HEK293 (cell line): Measurements from ENCODE around the gene CEP104.
A peak's percentile ranks its signal among the peaks of the same experiment; 100 is the strongest.

Experiments used
- CTCF ChIA-PET: fragments of 350-600 bp; formaldehyde crosslinking; extraction: SDS; loops from one replicate; lab custom pipeline; 2021; ENCODE audit warnings: antibody characterized with exemption; lab: Yijun Ruan, JAX
- POLR2A ChIA-PET: fragments of 300-600 bp; formaldehyde crosslinking; extraction: SDS; loops from one replicate; lab custom pipeline; 2020; ENCODE audit warnings: antibody characterized with exemption, inconsistent platforms; lab: Yijun Ruan, JAX
- H3K27ac ChIP-seq: fragments of 200-500 bp; sonication (Bioruptor generic); 2 replicates; pipeline ENCODE4 v1.5.1; 2014; ENCODE audit warnings: low read depth, low read length, control low read depth, inconsistent platforms; ENCODE audit errors: extremely low read depth
- H3K36me3 ChIP-seq, 2 experiments: fragments of 200-500 bp in 1 of 2; sonication (Bioruptor generic) in 1 of 2; 1 replicate in 1 of 2; 2 replicates in 1 of 2; pipeline ENCODE4 v1.5.1; 2014 to 2017; ENCODE audit warnings: inconsistent platforms in 2 of 2, low read length in 2 of 2; ENCODE audit not compliant: control insufficient read depth in 2 of 2, insufficient read depth in 1 of 2
- H3K4me1 ChIP-seq: fragments of 200-500 bp; sonication (Bioruptor generic); 2 replicates; pipeline ENCODE4 v1.5.1; 2014; ENCODE audit warnings: mild to moderate bottlenecking, low read length, inconsistent platforms; ENCODE audit not compliant: control insufficient read depth, insufficient read depth
- H3K4me3 ChIP-seq: 2 replicates; pipeline ENCODE4 v1.5.1; 2011; ENCODE audit warnings: low read depth, mild to moderate bottlenecking, control low read depth, low read length, moderate library complexity
- H3K9me3 ChIP-seq: fragments of 200-500 bp; sonication (Bioruptor generic); 2 replicates; pipeline ENCODE4 v1.5.1; 2014; ENCODE audit warnings: low read depth, low read length, inconsistent platforms; ENCODE audit not compliant: control insufficient read depth, insufficient read depth
- EGR2 ChIP-seq: fragments of 450-650 bp; formaldehyde crosslinking; IDR thresholded peaks from 2 replicates; pipeline ENCODE4 v1.5.1; 2016; ENCODE audit warnings: low read depth, missing biosample characterization, missing genetic modification characterization
- ELK4 ChIP-seq: IDR thresholded peaks from 2 replicates; pipeline ENCODE4 v1.6.1; 2011; ENCODE audit warnings: mild to moderate bottlenecking, low read depth, low read length, borderline replicate concordance
- GLIS1 ChIP-seq: fragments of 450-650 bp; formaldehyde crosslinking; IDR thresholded peaks from 2 replicates; pipeline ENCODE4 v1.5.1; 2016; ENCODE audit warnings: missing biosample characterization, missing genetic modification characterization
- GLIS2 ChIP-seq: fragments of 450-650 bp; formaldehyde crosslinking; IDR thresholded peaks from 2 replicates; pipeline ENCODE4 v1.5.1; 2016; ENCODE audit warnings: missing biosample characterization, missing genetic modification characterization
- SP2 ChIP-seq: fragments of 450-650 bp; formaldehyde crosslinking; IDR thresholded peaks from 2 replicates; pipeline ENCODE4 v1.5.1; 2016; ENCODE audit warnings: missing biosample characterization, missing genetic modification characterization
- WT1 ChIP-seq: fragments of 450-650 bp; formaldehyde crosslinking; IDR thresholded peaks from 2 replicates; pipeline ENCODE4 v1.5.1; 2016; ENCODE audit warnings: missing biosample characterization, missing genetic modification characterization
- YY1 ChIP-seq: fragments of 450-650 bp; formaldehyde crosslinking; IDR thresholded peaks from 2 replicates; pipeline ENCODE4 v1.5.1; 2018; ENCODE audit warnings: missing biosample characterization, missing genetic modification characterization
- ZFHX2 ChIP-seq: fragments of 450-650 bp; formaldehyde crosslinking; conservative IDR thresholded peaks from 2 replicates; pipeline ENCODE4 v1.5.1; 2016; ENCODE audit warnings: missing biosample characterization, missing genetic modification characterization
- ZFP3 ChIP-seq: fragments of 450-650 bp; formaldehyde crosslinking; IDR thresholded peaks from 2 replicates; pipeline ENCODE4 v1.5.1; 2016; ENCODE audit warnings: low read depth, missing biosample characterization, missing genetic modification characterization
- ZIC2 ChIP-seq: fragments of 450-650 bp; formaldehyde crosslinking; IDR thresholded peaks from 2 replicates; pipeline ENCODE4 v1.5.1; 2016; ENCODE audit warnings: missing biosample characterization, missing genetic modification characterization
- ZNF121 ChIP-seq: fragments of 450-650 bp; formaldehyde crosslinking; IDR thresholded peaks from 2 replicates; pipeline ENCODE4 v1.5.1; 2016; ENCODE audit warnings: missing biosample characterization, missing genetic modification characterization
- ZNF157 ChIP-seq: fragments of 450-650 bp; formaldehyde crosslinking; IDR thresholded peaks from 2 replicates; pipeline ENCODE4 v1.5.1; 2016; ENCODE audit warnings: missing biosample characterization, missing genetic modification characterization
- ZNF335 ChIP-seq: fragments of 450-650 bp; formaldehyde crosslinking; conservative IDR thresholded peaks from 2 replicates; pipeline ENCODE4 v1.5.1; 2016; ENCODE audit warnings: missing biosample characterization, missing genetic modification characterization
- ZNF394 ChIP-seq: fragments of 450-650 bp; formaldehyde crosslinking; IDR thresholded peaks from 2 replicates; pipeline ENCODE4 v1.5.1; 2016; ENCODE audit warnings: missing biosample characterization, missing genetic modification characterization, mild to moderate bottlenecking, moderate library complexity, borderline replicate concordance
- ZNF416 ChIP-seq: fragments of 450-650 bp; formaldehyde crosslinking; IDR thresholded peaks from 2 replicates; pipeline ENCODE4 v1.5.1; 2016; ENCODE audit warnings: missing biosample characterization, missing genetic modification characterization
- ZNF610 ChIP-seq: fragments of 450-650 bp; formaldehyde crosslinking; IDR thresholded peaks from 2 replicates; pipeline ENCODE4 v1.5.1; 2016; ENCODE audit warnings: missing biosample characterization, missing genetic modification characterization, borderline replicate concordance
- ZNF658 ChIP-seq: fragments of 450-650 bp; formaldehyde crosslinking; IDR thresholded peaks from 2 replicates; pipeline ENCODE4; 2016; ENCODE audit warnings: missing biosample characterization, missing genetic modification characterization
- ZNF843 ChIP-seq: fragments of 450-650 bp; formaldehyde crosslinking; IDR thresholded peaks from 2 replicates; pipeline ENCODE4 v1.5.1; 2016; ENCODE audit warnings: missing biosample characterization, missing genetic modification characterization
- TF ChIP-seq, protein P1 (sequence below): fragments of 450-650 bp; formaldehyde crosslinking; IDR thresholded peaks from 2 replicates; pipeline ENCODE4 v1.5.1; 2016; ENCODE audit warnings: missing biosample characterization, missing genetic modification characterization
- TF ChIP-seq, protein P2 (sequence below): fragments of 450-650 bp; formaldehyde crosslinking; IDR thresholded peaks from 2 replicates; pipeline ENCODE4 v1.5.1; 2016; ENCODE audit warnings: missing biosample characterization, missing genetic modification characterization
- TF ChIP-seq, protein P3 (sequence below): fragments of 450-650 bp; formaldehyde crosslinking; IDR thresholded peaks from 2 replicates; pipeline ENCODE4 v1.5.1; 2016; ENCODE audit warnings: missing biosample characterization, missing genetic modification characterization
- TF ChIP-seq, protein P4 (sequence below): fragments of 450-650 bp; formaldehyde crosslinking; optimal IDR thresholded peaks from 2 replicates; pipeline ENCODE3; 2016; ENCODE audit warnings: missing biosample characterization, mild to moderate bottlenecking, missing genetic modification characterization

The CEP104 gene

GRCh38 chr1:3796215-3797061, 60.6 kb downstream of the CEP104 start, which contains the start of gene LRRC47 (continued):
- TF ChIP-seq ELK4 (peak; percentile 25; the same call in 1 of the 2 replicates), ZNF121 (no peak), ZFP3 (no peak), WT1 (no peak), ZNF610 (tag by site-specific recombination) (peak; percentile 71; the same call in 1 of the 2 replicates), ZNF157 (tag by site-specific recombination) (no peak)
- TF ChIP-seq, protein P1, sequence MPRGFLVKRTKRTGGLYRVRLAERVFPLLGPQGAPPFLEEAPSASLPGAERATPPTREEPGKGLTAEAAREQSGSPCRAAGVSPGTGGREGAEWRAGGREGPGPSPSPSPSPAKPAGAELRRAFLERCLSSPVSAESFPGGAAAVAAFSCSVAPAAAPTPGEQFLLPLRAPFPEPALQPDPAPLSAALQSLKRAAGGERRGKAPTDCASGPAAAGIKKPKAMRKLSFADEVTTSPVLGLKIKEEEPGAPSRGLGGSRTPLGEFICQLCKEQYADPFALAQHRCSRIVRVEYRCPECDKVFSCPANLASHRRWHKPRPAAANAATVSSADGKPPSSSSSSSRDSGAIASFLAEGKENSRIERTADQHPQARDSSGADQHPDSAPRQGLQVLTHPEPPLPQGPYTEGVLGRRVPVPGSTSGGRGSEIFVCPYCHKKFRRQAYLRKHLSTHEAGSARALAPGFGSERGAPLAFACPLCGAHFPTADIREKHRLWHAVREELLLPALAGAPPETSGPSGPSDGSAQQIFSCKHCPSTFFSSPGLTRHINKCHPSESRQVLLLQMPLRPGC (tag by site-specific recombination) = peak; percentile 58; the same call in 1 of the 2 replicates
- TF ChIP-seq, protein P2, sequence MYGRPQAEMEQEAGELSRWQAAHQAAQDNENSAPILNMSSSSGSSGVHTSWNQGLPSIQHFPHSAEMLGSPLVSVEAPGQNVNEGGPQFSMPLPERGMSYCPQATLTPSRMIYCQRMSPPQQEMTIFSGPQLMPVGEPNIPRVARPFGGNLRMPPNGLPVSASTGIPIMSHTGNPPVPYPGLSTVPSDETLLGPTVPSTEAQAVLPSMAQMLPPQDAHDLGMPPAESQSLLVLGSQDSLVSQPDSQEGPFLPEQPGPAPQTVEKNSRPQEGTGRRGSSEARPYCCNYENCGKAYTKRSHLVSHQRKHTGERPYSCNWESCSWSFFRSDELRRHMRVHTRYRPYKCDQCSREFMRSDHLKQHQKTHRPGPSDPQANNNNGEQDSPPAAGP (tag by site-specific recombination) = peak; percentile 79

- Histone ChIP-seq H3K27ac (peak overlapping the region; percentile 63; the same call in 1 of the 2 replicates), H3K9me3 (no peaks in the 10 kb centered on the region), H3K4me1 (peaks cover 3% of the 10 kb centered on the region; the same call in 1 of the 2 replicates), H3K36me3 (peaks cover 4 to 29% of the 10 kb centered on the region in 2 experiments; a peak in 2 of 3 replicates), H3K4me3 (peak overlapping the region; percentile 93)
- ChIA-PET POLR2A (interaction anchor here (0.6 to 2.1 kb wide), 7 partner anchors 10 to 105 kb away, joined by 3 to 7 read pairs (median 3); partner anchors contain the start of genes CEP104 and DFFB), CTCF (interaction anchor here (0.9 to 1.4 kb wide), 2 partner anchors 311 to 342 kb away, joined by 3 read pairs; no protein-coding TSS in a partner anchor)
- TF ChIP-seq ZNF416 (tag by site-specific recombination) (no peak), ZNF335 (tag by site-specific recombination) (peak; percentile 83), ZFHX2 (tag by site-specific recombination) (0 out of 2 replicates have a peak, but pooled peaks have one; percentile 19), ZIC2 (tag by site-specific recombination) (peak; percentile 78), YY1 (tag by site-specific recombination) (no peak), ZNF394 (no peak), GLIS1 (tag by site-specific recombination) (peak; percentile 86), ZNF843 (tag by site-specific recombination) (no peak), SP2 (tag by site-specific recombination) (peak; percentile 25; the same call in 1 of the 2 replicates), EGR2 (tag by site-specific recombination) (peak; percentile 32), ZNF658 (no peak), GLIS2 (tag by site-specific recombination) (peak; percentile 77)
- TF ChIP-seq, protein P3, sequence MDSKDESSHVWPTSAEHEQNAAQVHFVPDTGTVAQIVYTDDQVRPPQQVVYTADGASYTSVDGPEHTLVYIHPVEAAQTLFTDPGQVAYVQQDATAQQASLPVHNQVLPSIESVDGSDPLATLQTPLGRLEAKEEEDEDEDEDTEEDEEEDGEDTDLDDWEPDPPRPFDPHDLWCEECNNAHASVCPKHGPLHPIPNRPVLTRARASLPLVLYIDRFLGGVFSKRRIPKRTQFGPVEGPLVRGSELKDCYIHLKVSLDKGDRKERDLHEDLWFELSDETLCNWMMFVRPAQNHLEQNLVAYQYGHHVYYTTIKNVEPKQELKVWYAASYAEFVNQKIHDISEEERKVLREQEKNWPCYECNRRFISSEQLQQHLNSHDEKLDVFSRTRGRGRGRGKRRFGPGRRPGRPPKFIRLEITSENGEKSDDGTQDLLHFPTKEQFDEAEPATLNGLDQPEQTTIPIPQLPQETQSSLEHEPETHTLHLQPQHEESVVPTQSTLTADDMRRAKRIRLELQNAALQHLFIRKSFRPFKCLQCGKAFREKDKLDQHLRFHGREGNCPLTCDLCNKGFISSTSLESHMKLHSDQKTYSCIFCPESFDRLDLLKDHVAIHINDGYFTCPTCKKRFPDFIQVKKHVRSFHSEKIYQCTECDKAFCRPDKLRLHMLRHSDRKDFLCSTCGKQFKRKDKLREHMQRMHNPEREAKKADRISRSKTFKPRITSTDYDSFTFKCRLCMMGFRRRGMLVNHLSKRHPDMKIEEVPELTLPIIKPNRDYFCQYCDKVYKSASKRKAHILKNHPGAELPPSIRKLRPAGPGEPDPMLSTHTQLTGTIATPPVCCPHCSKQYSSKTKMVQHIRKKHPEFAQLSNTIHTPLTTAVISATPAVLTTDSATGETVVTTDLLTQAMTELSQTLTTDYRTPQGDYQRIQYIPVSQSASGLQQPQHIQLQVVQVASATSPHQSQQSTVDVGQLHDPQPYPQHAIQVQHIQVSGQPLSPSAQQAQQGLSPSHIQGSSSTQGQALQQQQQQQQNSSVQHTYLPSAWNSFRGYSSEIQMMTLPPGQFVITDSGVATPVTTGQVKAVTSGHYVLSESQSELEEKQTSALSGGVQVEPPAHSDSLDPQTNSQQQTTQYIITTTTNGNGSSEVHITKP (tag by site-specific recombination) = peak; percentile 63
- TF ChIP-seq, protein P4, sequence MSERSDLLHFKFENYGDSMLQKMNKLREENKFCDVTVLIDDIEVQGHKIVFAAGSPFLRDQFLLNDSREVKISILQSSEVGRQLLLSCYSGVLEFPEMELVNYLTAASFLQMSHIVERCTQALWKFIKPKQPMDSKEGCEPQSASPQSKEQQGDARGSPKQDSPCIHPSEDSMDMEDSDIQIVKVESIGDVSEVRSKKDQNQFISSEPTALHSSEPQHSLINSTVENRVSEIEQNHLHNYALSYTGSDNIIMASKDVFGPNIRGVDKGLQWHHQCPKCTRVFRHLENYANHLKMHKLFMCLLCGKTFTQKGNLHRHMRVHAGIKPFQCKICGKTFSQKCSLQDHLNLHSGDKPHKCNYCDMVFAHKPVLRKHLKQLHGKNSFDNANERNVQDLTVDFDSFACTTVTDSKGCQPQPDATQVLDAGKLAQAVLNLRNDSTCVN (tag by site-specific recombination) = peak; percentile 35
Measured at GRCh38 chr1:3795453-3796214, 61.4 kb downstream of the CEP104 start.
